Measurements from ENCODE around the gene DBNL.

Gene DBNL

GRCh38 chr7:44062903-44063295 is 18.4 kb downstream of the DBNL start:
- TF ChIP-seq, protein P1, sequence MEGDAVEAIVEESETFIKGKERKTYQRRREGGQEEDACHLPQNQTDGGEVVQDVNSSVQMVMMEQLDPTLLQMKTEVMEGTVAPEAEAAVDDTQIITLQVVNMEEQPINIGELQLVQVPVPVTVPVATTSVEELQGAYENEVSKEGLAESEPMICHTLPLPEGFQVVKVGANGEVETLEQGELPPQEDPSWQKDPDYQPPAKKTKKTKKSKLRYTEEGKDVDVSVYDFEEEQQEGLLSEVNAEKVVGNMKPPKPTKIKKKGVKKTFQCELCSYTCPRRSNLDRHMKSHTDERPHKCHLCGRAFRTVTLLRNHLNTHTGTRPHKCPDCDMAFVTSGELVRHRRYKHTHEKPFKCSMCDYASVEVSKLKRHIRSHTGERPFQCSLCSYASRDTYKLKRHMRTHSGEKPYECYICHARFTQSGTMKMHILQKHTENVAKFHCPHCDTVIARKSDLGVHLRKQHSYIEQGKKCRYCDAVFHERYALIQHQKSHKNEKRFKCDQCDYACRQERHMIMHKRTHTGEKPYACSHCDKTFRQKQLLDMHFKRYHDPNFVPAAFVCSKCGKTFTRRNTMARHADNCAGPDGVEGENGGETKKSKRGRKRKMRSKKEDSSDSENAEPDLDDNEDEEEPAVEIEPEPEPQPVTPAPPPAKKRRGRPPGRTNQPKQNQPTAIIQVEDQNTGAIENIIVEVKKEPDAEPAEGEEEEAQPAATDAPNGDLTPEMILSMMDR (IDR thresholded peaks at IDR 0.05; ENCODE audit: low read depth, low read length, missing control alignments), result no peak
- DNase-seq (ENCODE audit: low read depth), result no peak
- no peak overlapping the region for H3K4me3 ChIP-seq (ENCODE audit: low read depth, low read length)
- in situ Hi-C loops (cut with HindIII; ENCODE audit: low sequenced_read_pairs), result loop anchor here (10.0 kb wide), 1 partner anchor 132 kb away; no protein-coding TSS in a partner anchor

- TF ChIP-seq, protein P1 (IDR thresholded peaks at IDR 0.05; ENCODE audit: low read depth, low read length, missing control alignments), result no peak
- no peak overlapping the region for H3K4me3 ChIP-seq (ENCODE audit: low read depth, low read length)
- in situ Hi-C loops (cut with HindIII; ENCODE audit: low sequenced_read_pairs), result loop anchor here (10.0 kb wide), 1 partner anchor 131 kb away; no protein-coding TSS in a partner anchor
- DNase-seq (ENCODE audit: low read depth), result no peak
Measured at GRCh38 chr7:44063547-44063893, 19.0 kb downstream of the DBNL start.

GRCh38 chr7:44063894-44064651 is 19.6 kb downstream of the DBNL start:
- in situ Hi-C loops (cut with HindIII; ENCODE audit: low sequenced_read_pairs), result loop anchor here (10.0 kb wide), 1 partner anchor 131 kb away; no protein-coding TSS in a partner anchor
- TF ChIP-seq, protein P1 (IDR thresholded peaks at IDR 0.05; ENCODE audit: low read depth, low read length, missing control alignments), result no peak
- DNase-seq (ENCODE audit: low read depth), result no peak
- no peak overlapping the region for H3K4me3 ChIP-seq (ENCODE audit: low read depth, low read length)

GRCh38 chr7:44064791-44065430 is 20.4 kb downstream of the DBNL start:
- TF ChIP-seq, protein P1 (IDR thresholded peaks at IDR 0.05; ENCODE audit: low read depth, low read length, missing control alignments), result no peak
- in situ Hi-C loops (cut with HindIII; ENCODE audit: low sequenced_read_pairs), result loop anchor here (10.0 kb wide), 1 partner anchor 130 kb away; no protein-coding TSS in a partner anchor
- no peak for DNase-seq (ENCODE audit: low read depth)
- no peak overlapping the region for H3K4me3 ChIP-seq (ENCODE audit: low read depth, low read length)

DNA sequence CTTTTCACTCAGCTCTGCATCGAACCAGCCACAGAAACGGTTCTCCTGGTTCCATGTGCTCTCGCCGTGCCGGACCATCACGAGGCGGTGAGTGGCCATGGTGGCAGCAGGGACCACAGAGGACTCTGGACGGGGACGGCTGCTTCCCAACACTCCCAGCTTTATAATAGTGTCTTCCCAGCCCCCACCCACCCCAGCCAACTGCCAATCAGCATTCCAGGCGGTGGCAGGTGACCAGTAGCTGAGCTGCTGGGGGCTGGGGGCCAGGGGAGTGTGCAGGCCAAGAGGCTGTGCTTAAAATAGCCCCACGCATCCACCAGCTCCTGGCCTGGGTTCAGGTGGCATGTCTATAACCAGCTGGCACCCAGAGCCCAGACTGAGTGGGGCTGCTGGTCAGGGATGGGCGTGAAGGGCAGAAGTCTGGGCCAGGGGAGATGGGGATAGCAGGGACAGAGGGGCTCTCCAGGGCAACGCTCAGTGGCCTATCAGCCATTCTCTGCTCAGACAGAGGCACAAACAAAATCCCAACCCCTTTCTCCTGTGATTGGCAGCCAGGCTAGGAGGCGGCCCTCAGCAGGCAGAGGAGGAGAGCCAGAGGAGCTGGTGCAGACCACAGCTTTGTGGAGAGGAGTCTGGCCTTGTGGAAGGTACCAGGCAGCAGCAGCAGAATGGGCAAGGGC is 21.1 kb downstream of the DBNL start, which contains the start of gene PGAM2:
PGAM2 (minus strand) TSS at position 137 of the 680 bp plus-strand sequence; CDS start at position 99, 38 bp downstream.
- no peak within 1 kb of the TSS for H3K4me3 ChIP-seq (ENCODE audit: low read depth, low read length)
- no peak for DNase-seq (ENCODE audit: low read depth)
- TF ChIP-seq, protein P1 (IDR thresholded peaks at IDR 0.05; ENCODE audit: low read depth, low read length, missing control alignments), result no peak
- in situ Hi-C loops (cut with HindIII; ENCODE audit: low sequenced_read_pairs), result loop anchor here (10.0 kb wide), 1 partner anchor 129 kb away; no protein-coding TSS in a partner anchor

DNA sequence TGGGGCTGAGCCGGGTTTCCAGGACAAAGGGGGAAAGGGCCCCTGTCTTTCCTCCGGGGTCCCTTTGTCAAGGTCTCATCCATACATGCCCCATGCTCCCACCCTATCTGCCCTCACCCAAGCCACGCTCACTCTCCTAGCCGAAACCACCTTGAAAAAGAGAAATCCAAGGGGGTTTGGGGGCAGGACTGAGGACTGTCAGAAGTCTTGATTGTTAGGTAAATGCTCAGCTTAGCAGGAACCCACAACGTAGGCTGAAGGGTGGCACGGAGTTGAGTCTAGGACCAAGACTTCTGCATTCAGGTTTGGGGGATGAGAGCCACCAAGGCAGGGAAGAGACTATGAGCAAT is 21.6 kb downstream of the DBNL start:
- DNase-seq (ENCODE audit: low read depth), result no peak
- in situ Hi-C loops (cut with HindIII; ENCODE audit: low sequenced_read_pairs), result loop anchor here (10.0 kb wide), 1 partner anchor 129 kb away; no protein-coding TSS in a partner anchor
- TF ChIP-seq, protein P1 (IDR thresholded peaks at IDR 0.05; ENCODE audit: low read depth, low read length, missing control alignments), result no peak
- no peak overlapping the region for H3K4me3 ChIP-seq (ENCODE audit: low read depth, low read length)

Data from astrocyte of the cerebellum (primary cell).